Hepatocyte (in vitro differentiated cells): ENCODE measurements around the gene ZNF438.

ENCODE experiments used
- CTCF ChIP-seq: fragments of 200-600 bp; sonication (generic); IDR thresholded peaks from 2 replicates; pipeline ENCODE4 v1.5.1; 2016; ENCODE audit warnings: antibody characterized with exemption, mild to moderate bottlenecking; ENCODE audit not compliant: poor library complexity
- EZH2 ChIP-seq: fragments of 200-600 bp; sonication (generic); IDR thresholded peaks from 2 replicates; pipeline ENCODE4 v1.6.1; 2016; ENCODE audit warnings: antibody characterized with exemption, mild to moderate bottlenecking, borderline replicate concordance

- TF ChIP-seq CTCF (no peak), EZH2 (no peak)
These were observed 231.3 kb downstream of the ZNF438 start for GRCh38 chr10:30800368-30800767.
